Suprapubic skin (tissue), 2 donors: ENCODE measurements around the gene PANX2.

Source experiments
- EP300 ChIP-seq: sonication (generic); formaldehyde crosslinking; IDR thresholded peaks from one replicate; pipeline ENCODE4 v1.6.1; 2017; ENCODE audit warnings: antibody characterized with exemption
- POLR2A ChIP-seq, 2 donors: fragments of 450-650 bp; IDR thresholded peaks; one replicate each; pipeline ENCODE4 v1.6.1; 2017; ENCODE audit warnings: antibody characterized with exemption in 2 of 2, mild to moderate bottlenecking in 2 of 2, moderate library complexity in 2 of 2

DNA sequence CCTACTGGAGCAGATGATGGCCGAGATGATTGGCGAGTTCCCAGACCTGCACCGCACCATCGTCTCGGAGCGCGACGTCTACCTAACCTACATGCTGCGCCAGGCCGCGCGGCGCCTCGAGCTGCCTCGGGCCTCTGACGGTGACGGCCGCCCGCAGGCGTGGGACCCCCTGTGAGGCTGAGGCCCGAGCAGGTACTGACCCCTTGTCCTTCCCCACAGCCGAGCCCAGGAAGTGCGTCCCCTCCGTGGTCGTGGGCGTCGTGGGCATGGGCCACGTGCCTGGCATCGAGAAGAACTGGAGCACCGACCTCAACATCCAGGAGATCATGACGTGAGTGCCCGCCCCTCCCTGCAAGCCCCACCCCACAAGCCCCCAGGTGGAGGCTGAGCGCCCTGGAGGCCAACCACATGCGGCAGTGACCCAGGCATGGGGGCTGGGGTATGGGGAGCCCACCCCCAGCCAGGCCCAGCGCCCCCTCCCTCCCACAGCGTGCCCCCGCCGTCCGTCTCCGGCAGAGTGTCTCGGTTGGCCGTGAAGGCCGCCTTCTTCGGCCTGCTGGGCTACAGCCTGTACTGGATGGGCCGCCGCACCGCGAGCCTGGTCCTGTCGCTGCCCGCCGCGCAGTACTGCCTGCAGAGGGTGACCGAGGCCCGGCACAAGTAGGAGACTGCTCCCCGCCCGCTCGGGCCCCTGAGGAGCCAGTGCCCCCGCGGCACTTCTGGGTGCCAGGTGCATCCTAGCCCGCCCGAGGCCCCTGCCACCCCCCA lies 27.5 kb downstream of the PANX2 start:
- TF ChIP-seq POLR2A (IDR thresholded peaks at IDR 0.05) (no peak), EP300 (no peak)
